ENCODE measurements around the gene SLC4A5.
"Not testable (repeated sequence)": the region's sequence is repeated elsewhere in the genome, so short reads cannot be mapped to it uniquely, and the experiment has no call there.

Gene SLC4A5

DNA sequence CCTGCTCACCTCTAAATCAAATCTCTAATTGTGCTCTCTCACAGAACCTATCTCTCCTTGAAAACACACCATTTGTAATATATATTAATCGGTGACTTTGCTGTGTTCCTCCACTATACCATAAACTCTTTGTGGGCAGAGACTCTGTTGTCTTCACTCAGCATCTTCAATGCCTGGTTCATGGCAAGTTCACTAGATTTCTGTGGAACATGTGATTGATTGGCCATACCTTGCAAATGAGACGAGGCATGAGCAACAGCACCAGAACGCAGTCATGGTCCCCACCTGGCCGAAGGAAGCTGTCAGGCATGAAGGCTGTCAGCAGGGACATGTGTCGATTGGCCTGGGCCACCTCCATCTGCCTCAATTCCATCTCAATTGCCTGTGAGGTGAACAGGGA lies 25.3 kb upstream of the SLC4A5 start:
- no peak for TF ChIP-seq TAF1 (IDR thresholded peaks at IDR 0.05; ENCODE audit: low read depth, low read length)
- no peak for TF ChIP-seq POLR2A (IDR thresholded peaks at IDR 0.05; ENCODE audit: low read depth, low read length)
- no peak for TF ChIP-seq SPI1 (IDR thresholded peaks at IDR 0.05; ENCODE audit: low read depth, low read length)
- TF ChIP-seq POU2F2 (IDR thresholded peaks at IDR 0.05; ENCODE audit: low read depth, low read length) = no peak
- no peak for TF ChIP-seq PAX5 (IDR thresholded peaks at IDR 0.05; ENCODE audit: insufficient read depth, low read length, severe bottlenecking)
- no peak for TF ChIP-seq POLR2AphosphoS5 (IDR thresholded peaks at IDR 0.05; ENCODE audit: low read depth, low read length)
- FAIRE-seq = no peak
- no peak for DNase-seq (ENCODE audit: insufficient read length, low spot score)

DNA sequence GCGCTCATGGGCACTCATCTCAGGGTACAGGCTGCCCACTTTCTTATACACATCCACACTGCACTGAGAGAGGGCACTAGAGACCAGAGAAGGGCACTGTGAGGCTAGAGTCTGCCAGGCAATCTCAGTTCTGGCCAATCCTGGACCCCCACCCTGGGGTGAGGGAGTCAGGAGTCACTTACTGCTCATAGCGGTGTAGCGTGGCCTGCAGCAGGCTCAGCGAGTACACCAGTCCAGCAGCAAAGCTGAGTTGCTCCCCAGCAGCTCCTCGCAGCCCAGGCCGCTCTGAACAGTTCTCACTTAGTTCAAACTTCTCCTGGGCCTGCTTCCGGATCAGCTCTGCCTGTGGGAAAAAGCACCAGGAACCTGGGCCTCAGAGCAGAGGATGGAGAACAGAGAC lies 24.6 kb upstream of the SLC4A5 start:
- no peak for TF ChIP-seq PAX5 (IDR thresholded peaks at IDR 0.05; ENCODE audit: insufficient read depth, low read length, severe bottlenecking)
- TF ChIP-seq POLR2AphosphoS5 (IDR thresholded peaks at IDR 0.05; ENCODE audit: low read depth, low read length) = no peak
- no peak for TF ChIP-seq SPI1 (IDR thresholded peaks at IDR 0.05; ENCODE audit: low read depth, low read length)
- TF ChIP-seq TAF1 (IDR thresholded peaks at IDR 0.05; ENCODE audit: low read depth, low read length) = no peak
- no peak for TF ChIP-seq POLR2A (IDR thresholded peaks at IDR 0.05; ENCODE audit: low read depth, low read length)
- TF ChIP-seq POU2F2 (IDR thresholded peaks at IDR 0.05; ENCODE audit: low read depth, low read length) = no peak
- FAIRE-seq (no peak), DNase-seq (ENCODE audit: insufficient read length, low spot score) (no peak)

DNA sequence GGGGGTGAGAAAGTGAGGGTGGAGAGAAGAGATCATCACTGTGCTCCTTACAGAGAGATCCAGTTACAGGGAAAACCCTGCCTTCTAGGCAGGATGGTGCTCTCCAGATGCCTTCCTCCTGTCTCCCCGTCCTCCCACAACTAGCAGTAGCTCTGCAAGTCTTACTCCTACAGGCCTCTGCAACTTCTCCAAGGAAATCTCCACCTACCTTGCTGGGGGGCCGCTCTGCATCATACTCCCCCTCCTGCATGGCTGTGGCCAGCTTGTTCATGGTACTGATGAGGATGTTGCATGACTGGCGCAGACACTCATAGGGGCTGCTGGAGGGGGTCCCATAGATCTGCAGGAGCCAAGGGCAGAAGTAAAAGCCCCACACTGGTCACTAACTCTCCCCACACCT lies 22.8 kb upstream of the SLC4A5 start:
- TF ChIP-seq POLR2AphosphoS5 (IDR thresholded peaks at IDR 0.05; ENCODE audit: low read depth, low read length) (no peak), SPI1 (IDR thresholded peaks at IDR 0.05; ENCODE audit: low read depth, low read length) (no peak), POLR2A (IDR thresholded peaks at IDR 0.05; ENCODE audit: low read depth, low read length) (no peak), POU2F2 (IDR thresholded peaks at IDR 0.05; ENCODE audit: low read depth, low read length) (no peak)
- no peak for DNase-seq (ENCODE audit: insufficient read length, low spot score)
- no peak for FAIRE-seq

DNA sequence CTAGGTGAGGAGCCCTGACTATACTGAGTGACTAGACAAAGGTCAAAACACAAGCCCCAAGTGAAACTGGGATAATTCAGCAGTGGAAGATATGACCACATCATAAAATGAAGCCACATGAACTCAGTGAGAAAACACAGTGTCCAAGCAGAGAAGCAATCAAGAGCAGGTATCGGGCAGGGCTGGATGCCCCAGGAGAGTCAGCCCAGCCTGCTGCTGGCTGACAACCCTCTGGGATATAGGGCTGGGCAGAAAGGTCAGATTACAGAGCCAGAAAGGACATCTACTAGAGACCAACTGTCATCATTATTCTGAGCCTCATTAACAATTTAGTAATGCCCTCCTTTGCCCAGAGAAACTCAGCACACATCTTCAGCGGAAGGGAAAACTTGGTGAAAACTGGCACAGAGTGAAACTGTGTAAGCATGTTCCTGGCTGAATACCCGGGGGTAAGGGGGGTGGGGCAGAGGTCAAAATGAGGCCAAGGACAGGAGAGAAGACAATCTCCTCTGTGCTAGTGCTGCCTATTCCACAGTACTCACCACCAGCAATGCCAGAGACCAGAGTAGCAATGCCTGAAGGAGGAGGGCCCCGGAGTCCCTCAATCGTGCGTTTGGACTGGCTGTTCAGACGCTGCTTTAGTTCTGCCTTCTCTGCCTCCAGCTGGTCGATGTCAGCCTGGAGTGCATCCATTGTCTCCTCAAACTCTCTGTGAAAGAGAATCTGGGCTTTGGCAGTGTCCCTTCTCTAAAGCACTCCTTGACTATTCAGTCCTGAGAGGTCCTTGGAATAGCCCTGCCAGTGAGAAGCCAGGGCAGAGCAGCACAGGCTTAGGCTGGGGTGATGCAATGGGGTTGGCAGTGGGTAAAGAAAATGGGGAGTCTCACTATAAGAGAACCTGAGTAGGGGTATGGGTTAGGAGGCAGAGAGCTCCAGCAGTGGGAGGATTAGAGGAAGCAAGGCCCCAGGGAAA lies 21.6 kb upstream of the SLC4A5 start:
- no peak for DNase-seq (ENCODE audit: insufficient read length, low spot score)
- FAIRE-seq = no peak
- no peak for TF ChIP-seq TAF1 (IDR thresholded peaks at IDR 0.05; ENCODE audit: low read depth, low read length)
- TF ChIP-seq POLR2AphosphoS5 (IDR thresholded peaks at IDR 0.05; ENCODE audit: low read depth, low read length) = no peak
- no peak for TF ChIP-seq POU2F2 (IDR thresholded peaks at IDR 0.05; ENCODE audit: low read depth, low read length)
- TF ChIP-seq POLR2A (IDR thresholded peaks at IDR 0.05; ENCODE audit: low read depth, low read length) = no peak
- no peak for TF ChIP-seq PAX5 (IDR thresholded peaks at IDR 0.05; ENCODE audit: insufficient read depth, low read length, severe bottlenecking)
- no peak for TF ChIP-seq SPI1 (IDR thresholded peaks at IDR 0.05; ENCODE audit: low read depth, low read length)

DNA sequence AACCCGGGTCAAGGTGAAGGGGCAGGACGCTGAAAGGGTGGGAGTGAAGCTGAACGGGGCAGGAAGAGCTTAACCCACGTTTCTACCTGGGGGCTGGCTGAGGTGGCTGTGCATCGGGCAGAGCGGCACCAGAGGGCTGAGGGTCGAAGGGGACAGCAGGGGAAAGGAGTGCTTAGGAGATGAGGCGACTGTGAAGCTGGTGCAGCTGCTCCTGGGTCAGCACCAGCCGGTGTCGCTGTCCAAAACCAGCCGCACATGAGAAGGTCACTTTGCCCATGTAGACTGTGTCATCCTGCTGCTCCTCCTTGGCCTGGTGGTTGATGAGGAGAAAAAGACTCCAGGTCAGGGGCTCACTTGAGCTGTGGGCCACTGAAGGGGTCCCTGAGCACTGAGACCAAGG lies 18.1 kb upstream of the SLC4A5 start:
- FAIRE-seq (no peak), DNase-seq (ENCODE audit: insufficient read length, low spot score) (no peak)
- TF ChIP-seq SPI1 (IDR thresholded peaks at IDR 0.05; ENCODE audit: low read depth, low read length) (no peak), POLR2A (IDR thresholded peaks at IDR 0.05; ENCODE audit: low read depth, low read length) (no peak), POU2F2 (IDR thresholded peaks at IDR 0.05; ENCODE audit: low read depth, low read length) (no peak), PAX5 (IDR thresholded peaks at IDR 0.05; ENCODE audit: insufficient read depth, low read length, severe bottlenecking) (no peak), TAF1 (IDR thresholded peaks at IDR 0.05; ENCODE audit: low read depth, low read length) (no peak), POLR2AphosphoS5 (IDR thresholded peaks at IDR 0.05; ENCODE audit: low read depth, low read length) (no peak)

DNA sequence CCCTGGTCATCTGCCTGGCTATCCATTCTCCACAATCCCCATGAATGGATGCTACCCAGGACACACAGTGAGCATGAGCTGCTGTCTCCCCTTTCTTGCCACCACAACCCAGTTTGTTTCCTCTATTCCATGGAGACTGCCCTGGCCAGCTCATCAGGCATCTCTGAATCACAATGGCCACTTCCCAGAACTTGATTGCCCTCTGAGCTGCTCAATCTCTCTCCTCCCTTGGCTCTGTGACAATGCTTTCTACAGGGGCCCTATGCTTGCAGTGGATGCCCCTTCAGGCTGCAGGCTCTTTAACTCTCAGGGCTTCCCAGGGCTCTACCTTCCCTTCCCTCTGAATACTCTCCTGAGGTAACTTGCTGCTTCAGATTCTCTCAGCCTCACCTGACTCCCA lies 14.4 kb upstream of the SLC4A5 start:
- DNase-seq (ENCODE audit: insufficient read length, low spot score) = no peak
- FAIRE-seq = no peak
- no peak for TF ChIP-seq POLR2A (IDR thresholded peaks at IDR 0.05; ENCODE audit: low read depth, low read length)
- no peak for TF ChIP-seq TAF1 (IDR thresholded peaks at IDR 0.05; ENCODE audit: low read depth, low read length)
- no peak for TF ChIP-seq POLR2AphosphoS5 (IDR thresholded peaks at IDR 0.05; ENCODE audit: low read depth, low read length)
- no peak for TF ChIP-seq SPI1 (IDR thresholded peaks at IDR 0.05; ENCODE audit: low read depth, low read length)
- no peak for TF ChIP-seq PAX5 (IDR thresholded peaks at IDR 0.05; ENCODE audit: insufficient read depth, low read length, severe bottlenecking)
- no peak for TF ChIP-seq POU2F2 (IDR thresholded peaks at IDR 0.05; ENCODE audit: low read depth, low read length)

DNA sequence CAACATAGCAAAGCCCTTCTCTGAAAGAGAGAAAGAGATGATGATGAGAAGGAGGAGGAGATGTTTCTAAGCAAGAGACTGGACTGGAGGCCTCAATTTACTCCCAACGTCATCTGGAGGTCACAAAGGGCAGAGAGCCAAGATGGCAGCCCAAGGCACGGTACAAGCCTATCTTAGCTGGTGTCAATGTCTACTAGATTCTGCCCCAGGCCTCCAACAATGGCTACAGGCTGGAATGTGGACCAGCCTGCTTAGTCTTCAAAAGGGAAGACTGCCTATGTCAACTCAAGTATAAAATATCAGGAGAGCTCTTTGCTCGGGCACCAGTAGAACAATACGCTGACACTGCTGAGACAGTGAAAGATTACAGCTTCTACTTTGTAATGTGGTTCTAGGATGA lies 6.7 kb upstream of the SLC4A5 start:
- no peak for TF ChIP-seq TAF1 (IDR thresholded peaks at IDR 0.05; ENCODE audit: low read depth, low read length)
- FAIRE-seq (no peak), DNase-seq (ENCODE audit: insufficient read length, low spot score) (no peak)

DNA sequence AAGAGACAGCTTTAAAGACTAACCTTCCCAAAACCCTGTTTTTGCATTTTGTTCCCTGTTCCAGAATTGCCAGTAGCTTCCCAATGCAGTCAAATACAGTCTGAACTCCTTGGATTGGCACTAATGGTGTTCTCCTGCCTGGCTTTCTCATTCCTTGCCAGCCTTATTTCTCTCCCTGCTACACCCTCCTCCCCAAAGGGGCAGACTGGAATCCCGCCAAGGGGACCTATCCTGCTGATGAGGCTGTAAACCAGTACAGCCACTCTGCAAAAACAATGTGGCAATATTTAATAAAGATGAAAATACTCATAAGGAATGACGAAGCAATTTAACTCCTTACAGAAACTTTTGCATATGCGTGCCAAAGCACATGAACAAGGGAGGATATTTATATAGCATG lies 4.5 kb upstream of the SLC4A5 start:
- no peak for FAIRE-seq
- DNase-seq (ENCODE audit: insufficient read length, low spot score) = no peak
- TF ChIP-seq SPI1 (IDR thresholded peaks at IDR 0.05; ENCODE audit: low read depth, low read length) = no peak

DNA sequence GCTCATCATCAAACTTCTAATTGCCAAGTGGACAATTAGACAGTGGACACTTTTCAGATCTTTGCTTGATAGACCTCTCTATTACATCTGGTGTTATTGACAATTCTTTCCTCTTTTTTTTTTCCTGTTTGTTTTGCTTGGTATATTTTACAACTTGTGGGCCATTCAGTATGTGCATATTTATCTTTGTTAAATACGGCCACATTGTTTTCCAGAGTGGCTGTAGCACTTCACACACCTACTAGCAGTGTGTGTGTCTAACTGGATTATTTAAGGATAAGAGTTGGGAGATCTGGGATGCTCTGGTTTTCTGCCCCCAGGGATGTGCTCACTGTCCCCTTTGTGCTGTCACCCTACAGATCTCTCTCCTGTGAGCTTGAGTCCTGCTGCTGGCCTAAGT lies 4.1 kb upstream of the SLC4A5 start:
- FAIRE-seq = no peak
- DNase-seq (ENCODE audit: insufficient read length, low spot score) = no peak
- no peak for TF ChIP-seq POU2F2 (IDR thresholded peaks at IDR 0.05; ENCODE audit: low read depth, low read length)
- TF ChIP-seq PAX5 (IDR thresholded peaks at IDR 0.05; ENCODE audit: insufficient read depth, low read length, severe bottlenecking) = no peak

DNA sequence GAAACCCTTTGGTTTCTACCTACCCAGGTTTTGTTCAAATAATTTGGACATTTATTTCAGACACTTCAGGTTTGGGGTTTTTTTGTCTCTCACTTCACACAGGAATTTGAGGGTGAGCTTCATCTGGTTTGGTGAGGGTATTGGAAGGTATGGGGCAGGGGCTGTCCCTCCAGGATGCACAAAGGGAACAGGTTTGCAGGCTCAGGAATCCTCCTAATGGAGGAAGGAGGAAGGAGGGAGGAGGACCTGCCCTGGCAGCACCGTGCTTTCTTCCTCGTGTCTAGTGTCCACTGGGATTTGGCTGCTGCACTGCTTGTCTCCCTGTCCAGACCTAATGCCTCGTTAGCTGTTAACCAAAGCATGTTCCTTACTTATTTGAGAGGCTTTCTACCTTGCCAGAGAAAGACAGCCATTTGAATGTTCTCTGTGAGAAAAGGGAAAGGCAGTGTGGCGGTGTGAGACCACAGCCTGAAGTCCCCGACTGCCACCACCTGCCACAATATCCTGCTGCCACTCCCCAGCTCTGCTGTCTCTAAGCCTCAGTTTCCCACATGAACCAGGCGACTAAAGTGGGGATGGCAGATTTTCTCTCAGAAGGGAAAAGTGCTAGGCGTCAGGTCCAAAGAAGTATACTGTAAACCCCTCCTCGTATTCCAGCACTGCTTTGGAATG lies 2.2 kb upstream of the SLC4A5 start:
- TF ChIP-seq POLR2AphosphoS5 (IDR thresholded peaks at IDR 0.05; ENCODE audit: low read depth, low read length) (no peak), TAF1 (IDR thresholded peaks at IDR 0.05; ENCODE audit: low read depth, low read length) (no peak), PAX5 (IDR thresholded peaks at IDR 0.05; ENCODE audit: insufficient read depth, low read length, severe bottlenecking) (no peak)
- DNase-seq (ENCODE audit: insufficient read length, low spot score) (no peak), FAIRE-seq (no peak)

DNA sequence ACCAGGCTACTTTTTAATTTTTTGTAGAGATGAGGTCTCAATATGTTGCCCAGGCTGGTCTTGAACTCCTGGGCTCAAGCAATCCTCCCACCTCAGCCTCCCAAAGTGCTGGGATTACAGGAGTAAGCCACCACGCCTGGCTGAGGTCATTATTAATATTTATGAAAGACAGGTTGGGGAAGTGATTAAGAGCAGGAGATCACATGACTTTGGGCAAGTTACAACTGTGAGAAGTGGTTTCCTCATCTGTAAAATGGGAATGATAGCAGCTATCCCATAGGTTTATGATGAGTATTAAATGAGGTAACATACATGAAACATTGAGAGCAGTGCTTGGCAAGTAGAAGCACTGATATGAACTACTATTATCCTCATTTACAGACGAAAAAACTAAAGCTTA lies 7.0 kb downstream of the SLC4A5 start:
- FAIRE-seq; DNase-seq (ENCODE audit: insufficient read length, low spot score): not testable (repeated sequence)
